ENCODE measurements around the gene ANLN.

GRCh38 chr7:36475011-36475342, 85.3 kb downstream of the ANLN start:
- no peak for TF ChIP-seq POLR2AphosphoS5 (IDR thresholded peaks at IDR 0.05; ENCODE audit: insufficient read depth in 1 of 2, low read depth in 1 of 2)
- TF ChIP-seq, protein P1, sequence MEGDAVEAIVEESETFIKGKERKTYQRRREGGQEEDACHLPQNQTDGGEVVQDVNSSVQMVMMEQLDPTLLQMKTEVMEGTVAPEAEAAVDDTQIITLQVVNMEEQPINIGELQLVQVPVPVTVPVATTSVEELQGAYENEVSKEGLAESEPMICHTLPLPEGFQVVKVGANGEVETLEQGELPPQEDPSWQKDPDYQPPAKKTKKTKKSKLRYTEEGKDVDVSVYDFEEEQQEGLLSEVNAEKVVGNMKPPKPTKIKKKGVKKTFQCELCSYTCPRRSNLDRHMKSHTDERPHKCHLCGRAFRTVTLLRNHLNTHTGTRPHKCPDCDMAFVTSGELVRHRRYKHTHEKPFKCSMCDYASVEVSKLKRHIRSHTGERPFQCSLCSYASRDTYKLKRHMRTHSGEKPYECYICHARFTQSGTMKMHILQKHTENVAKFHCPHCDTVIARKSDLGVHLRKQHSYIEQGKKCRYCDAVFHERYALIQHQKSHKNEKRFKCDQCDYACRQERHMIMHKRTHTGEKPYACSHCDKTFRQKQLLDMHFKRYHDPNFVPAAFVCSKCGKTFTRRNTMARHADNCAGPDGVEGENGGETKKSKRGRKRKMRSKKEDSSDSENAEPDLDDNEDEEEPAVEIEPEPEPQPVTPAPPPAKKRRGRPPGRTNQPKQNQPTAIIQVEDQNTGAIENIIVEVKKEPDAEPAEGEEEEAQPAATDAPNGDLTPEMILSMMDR (IDR thresholded peaks at IDR 0.05) = no peak
